CD4-positive, alpha-beta T cell (primary cell): Measurements from ENCODE around the gene ALG9. TPM values are rescaled to one million over a fixed set of nuclear protein-coding genes. Genes with fewer than 3 reads are reported as not detected.
"Not testable (repeated sequence)": the region's sequence is repeated elsewhere in the genome, so short reads cannot be mapped to it uniquely, and the experiment has no call there.

Source experiments
- ATAC-seq: fragments of 200-7000 bp; cut with Tn5 transposase; one replicate; pipeline ENCODE4 v1.10.0; 2022; ENCODE audit warnings: mild to moderate bottlenecking; ENCODE audit not compliant: poor library complexity
- CTCF ChIA-PET: fragments of 350-600 bp; sonication (Branson Sonifier 250); formaldehyde crosslinking; loops from one replicate; lab custom pipeline; 2021; ENCODE audit warnings: antibody characterized with exemption, inconsistent platforms; lab: Charles Lee
- POLR2A ChIA-PET: fragments of 350-600 bp; sonication (Branson Sonifier 250); formaldehyde crosslinking; loops from one replicate; lab custom pipeline; 2021; ENCODE audit warnings: antibody characterized with exemption, inconsistent platforms; lab: Charles Lee
- DNase-seq, 14 experiments: peaks; one replicate each; pipeline ENCODE4 v3.0.0-alpha.2; 2013 to 2020; ENCODE audit warnings: mixed read lengths in 2 of 14
- H3K27ac ChIP-seq, 2 donors: one replicate each; pipeline versions ENCODE4 v1.5.1 to v1.7.0; 2013; ENCODE audit warnings: low read length in 2 of 2, low read depth in 1 of 2, mild to moderate bottlenecking in 1 of 2
- H3K27me3 ChIP-seq, 2 experiments: 1 replicate in 1 of 2; 2 replicates in 1 of 2; pipeline versions ENCODE4 v1.6.1 to v1.7.0; 2013; ENCODE audit warnings: low read length in 2 of 2, control low read depth in 1 of 2, mild to moderate bottlenecking in 1 of 2, moderate library complexity in 1 of 2; ENCODE audit not compliant: insufficient read depth in 2 of 2, control insufficient read depth in 1 of 2
- H3K36me3 ChIP-seq: one replicate; pipeline ENCODE4 v1.6.1; 2013; ENCODE audit warnings: low read length, control low read depth; ENCODE audit not compliant: insufficient read depth
- H3K4me1 ChIP-seq: one replicate; pipeline ENCODE4 v1.6.1; 2013; ENCODE audit warnings: low read length, control low read depth; ENCODE audit not compliant: insufficient read depth
- H3K4me3 ChIP-seq: one replicate; pipeline ENCODE4 v1.5.1; 2013; ENCODE audit warnings: mild to moderate bottlenecking, low read length, moderate library complexity
- H3K9me3 ChIP-seq, 2 experiments: 1 replicate in 1 of 2; 2 replicates in 1 of 2; pipeline versions ENCODE4 v1.6.1 to v1.7.0; 2013; ENCODE audit warnings: low read length in 2 of 2, mild to moderate bottlenecking in 2 of 2, control low read depth in 1 of 2, moderate library complexity in 1 of 2; ENCODE audit not compliant: control insufficient read depth in 1 of 2, insufficient read depth in 1 of 2
- H3K27ac Mint-ChIP-seq: one replicate; pipeline ENCODE4 v1.8.0; 2020; ENCODE audit warnings: mixed read lengths
- H3K27me3 Mint-ChIP-seq: one replicate; pipeline ENCODE4 v1.8.0; 2021; ENCODE audit warnings: mixed read lengths
- H3K36me3 Mint-ChIP-seq: one replicate; pipeline ENCODE4 v1.8.0; 2021; ENCODE audit warnings: low read depth, mixed read lengths
- H3K4me1 Mint-ChIP-seq: one replicate; pipeline ENCODE4 v1.8.0; 2021; ENCODE audit warnings: low read depth, mixed read lengths
- H3K4me3 Mint-ChIP-seq: one replicate; pipeline ENCODE4 v1.8.0; 2020; ENCODE audit warnings: mild to moderate bottlenecking, mixed read lengths
- H3K9me3 Mint-ChIP-seq: one replicate; pipeline ENCODE4 v1.8.0; 2020; ENCODE audit warnings: mixed read lengths
- CTCF ChIP-seq: fragments of 200-600 bp; IDR thresholded peaks from one replicate; pipeline ENCODE4 v1.8.0; 2022; ENCODE audit warnings: antibody characterized with exemption, mild to moderate bottlenecking
- intact Hi-C, 2 experiments: fragments of 100-400 bp; cut with DNase I in 1 of 2; cut with micrococcal nuclease in 1 of 2; formaldehyde crosslinking; loops; one replicate each; pipeline versions ENCODE4 v1.15.1 to v1.9.0; 2023 to 2025; cut with DNase I, micrococcal nuclease
- total RNA-seq, 174 experiments: library from RNA in 2 of 174; stranded (reverse) in 2 of 174; gene quantifications; one replicate each; pipeline ENCODE4 v1.2.3 and lab custom pipeline; 2021 to 2026

The ALG9 gene
- total RNA-seq, 2 experiments from 2014 or later = 31.1 to 33.4 TPM

GRCh38 chr11:111886032-111886431 lies 14.7 kb upstream of the ALG9 start:
- no peak overlapping the region for H3K27ac Mint-ChIP-seq
- CTCF ChIA-PET = interaction anchor here (1.5 kb wide), 1 partner anchor 10 kb away, joined by 3 read pairs; no protein-coding TSS in a partner anchor
- POLR2A ChIA-PET = interaction anchor here (1.0 kb wide), 1 partner anchor 40 kb away, joined by 4 read pairs; no protein-coding TSS in a partner anchor

GRCh38 chr11:111885053-111885452 lies 13.7 kb upstream of the ALG9 start:
- not testable (repeated sequence) for H3K27ac Mint-ChIP-seq, H3K9me3 Mint-ChIP-seq
- POLR2A ChIA-PET = interaction anchor here (1.0 kb wide), 1 partner anchor 41 kb away, joined by 4 read pairs; no protein-coding TSS in a partner anchor

More at GRCh38 chr11:111886032-111886431, 14.7 kb upstream of the ALG9 start:
- H3K9me3 Mint-ChIP-seq = no peaks in the 10 kb centered on the region
- Histone ChIP-seq H3K36me3 (no peaks in the 10 kb centered on the region), H3K27ac (no peak overlapping the region), H3K4me1 (no peaks in the 10 kb centered on the region), H3K27me3 (no peaks in the 10 kb centered on the region), H3K4me3 (no peak overlapping the region), H3K9me3 (no peaks in the 10 kb centered on the region)
- no peak overlapping the region for H3K4me3 Mint-ChIP-seq
- intact Hi-C loops = no loop called here
- DNase-seq (no peak), ATAC-seq (no peak)
- peaks cover 16% of the 10 kb centered on the region for H3K36me3 Mint-ChIP-seq
- TF ChIP-seq CTCF = no peak
- no peaks in the 10 kb centered on the region for H3K27me3 Mint-ChIP-seq
- no peaks in the 10 kb centered on the region for H3K4me1 Mint-ChIP-seq

GRCh38 chr11:111882202-111882601 lies 10.8 kb upstream of the ALG9 start:
- CTCF ChIA-PET = interaction anchor here (1.7 kb wide), 1 partner anchor 11 kb away, joined by 4 read pairs; the partner anchor contains the start of gene ALG9
- peaks cover 14% of the 10 kb centered on the region for H3K4me1 ChIP-seq
- H3K27me3 Mint-ChIP-seq = no peaks in the 10 kb centered on the region
- H3K4me3 Mint-ChIP-seq = no peak overlapping the region
- H3K36me3 Mint-ChIP-seq = peaks cover 30% of the 10 kb centered on the region
- intact Hi-C loops = loop anchor here in 1 of 2 experiments (5.0 kb wide), 1 partner anchor 145 kb away; the partner anchor contains the start of gene DLAT
- H3K27ac ChIP-seq = no peak overlapping the region
- H3K27me3 ChIP-seq = no peaks in the 10 kb centered on the region
- no peak overlapping the region for H3K27ac Mint-ChIP-seq
- no peak overlapping the region for H3K4me3 ChIP-seq
- no peaks in the 10 kb centered on the region for H3K9me3 ChIP-seq
- H3K36me3 ChIP-seq = no peaks in the 10 kb centered on the region
- no peaks in the 10 kb centered on the region for H3K9me3 Mint-ChIP-seq
- no peak for TF ChIP-seq CTCF
- POLR2A ChIA-PET = interaction anchor here (4.3 kb wide), 1 partner anchor 45 kb away, joined by 44 read pairs; no protein-coding TSS in a partner anchor
- peaks cover 18% of the 10 kb centered on the region for H3K4me1 Mint-ChIP-seq
- ATAC-seq (no peak), DNase-seq (no peak)

More at GRCh38 chr11:111885053-111885452, 13.7 kb upstream of the ALG9 start:
- H3K27me3 ChIP-seq, H3K27me3 Mint-ChIP-seq, H3K4me1 Mint-ChIP-seq, H3K4me1 ChIP-seq, H3K4me3 ChIP-seq, H3K4me3 Mint-ChIP-seq, H3K9me3 ChIP-seq, DNase-seq, intact Hi-C loops, H3K36me3 ChIP-seq, H3K27ac ChIP-seq, ATAC-seq: not testable (repeated sequence)
- H3K36me3 Mint-ChIP-seq = peaks cover 16% of the 10 kb centered on the region
- CTCF ChIA-PET = interaction anchor here (0.8 to 1.5 kb wide), 2 partner anchors 9 to 14 kb away, joined by 3 read pairs; no protein-coding TSS in a partner anchor
